K562 (cell line): ENCODE results near the gene DPH1. TPM values are rescaled to one million over a fixed set of nuclear protein-coding genes. Genes with fewer than 3 reads are reported as not detected.

ENCODE experiments used
- LARP7 ChIP-seq: fragments of 450-650 bp; IDR thresholded peaks from 2 replicates; pipeline ENCODE4 v1.6.1; 2016
- LCOR ChIP-seq: sonication (generic); formaldehyde crosslinking; IDR thresholded peaks from 2 replicates; pipeline ENCODE4 v1.8.0; 2022; ENCODE audit warnings: mild to moderate bottlenecking, missing genetic modification reagents
- LEF1 ChIP-seq: fragments of 450-650 bp; IDR thresholded peaks from 2 replicates; pipeline ENCODE4 v1.6.1; 2016; ENCODE audit warnings: mild to moderate bottlenecking
- MAZ ChIP-seq, 2 experiments: fragments of 450-650 bp in 1 of 2; sonication (generic) in 1 of 2; formaldehyde crosslinking; IDR thresholded peaks in 1 of 2; conservative IDR thresholded peaks in 1 of 2; 2 replicates each; pipeline versions ENCODE4 v1.4.0 to v1.5.0; 2020; ENCODE audit warnings: mild to moderate bottlenecking in 1 of 2, missing genetic modification reagents in 1 of 2
- MCM2 ChIP-seq: fragments of 450-650 bp; IDR thresholded peaks from 2 replicates; pipeline ENCODE4 v1.6.1; 2017; ENCODE audit warnings: low read depth, mild to moderate bottlenecking
- NR2F6 ChIP-seq: fragments of 450-650 bp; formaldehyde crosslinking; IDR thresholded peaks from 2 replicates; pipeline ENCODE4 v1.4.0; 2020; ENCODE audit warnings: mild to moderate bottlenecking
- NUFIP1 ChIP-seq: fragments of 450-650 bp; IDR thresholded peaks from 2 replicates; pipeline ENCODE4 v1.6.1; 2018; ENCODE audit not compliant: partially characterized antibody
- ZNF23 ChIP-seq: fragments of 250-450 bp; sonication (Bioruptor Pico); IDR thresholded peaks from 2 replicates; pipeline ENCODE4 v1.4.0; 2020; ENCODE audit warnings: mild to moderate bottlenecking
- ZNF316 ChIP-seq: fragments of 450-650 bp; IDR thresholded peaks from 2 replicates; pipeline ENCODE4 v1.6.1; 2016
- ZNF436 ChIP-seq: fragments of 250-450, 450-650 bp; sonication (Bioruptor Pico); formaldehyde crosslinking; IDR thresholded peaks from 2 replicates; pipeline ENCODE4 v1.7.0; 2020; ENCODE audit warnings: mild to moderate bottlenecking
- ZNF584 ChIP-seq: fragments of 200-800 bp; sonication (Bioruptor generic); IDR thresholded peaks from 2 replicates; pipeline ENCODE4 v1.6.1; 2016; ENCODE audit warnings: low read depth, mild to moderate bottlenecking, missing genetic modification characterization, missing compliant biosample characterization
- ZNF717 ChIP-seq: fragments of 250-450 bp; sonication (Bioruptor Pico); IDR thresholded peaks from 2 replicates; pipeline ENCODE4 v1.5.0; 2021
- ZSCAN29 ChIP-seq: fragments of 450-650 bp; IDR thresholded peaks from 2 replicates; pipeline ENCODE4 v1.6.1; 2017
- polyA plus RNA-seq, 8 experiments: library from polyadenylated mRNA; depleted of rRNA in 4 of 8; stranded (reverse) in 5 of 8; unstranded in 3 of 8; fragments of >200 nt; fragmentation: Nextera tagmentation in 2 of 8; fragmentation: Illumina TruSeq in 1 of 8; extraction: Ambion mirVana in 2 of 8; extraction: Trizol in 1 of 8; gene quantifications; 2 replicates each; pipeline versions ENCODE4 v1.2.1 to v1.2.3, GENCODE V29; 2011 to 2014; ENCODE audit warnings: inconsistent platforms in 1 of 8, missing spikeins in 1 of 8
- total RNA-seq, 7 experiments: library from RNA; depleted of rRNA in 6 of 7; stranded (reverse); fragments of >200 nt in 6 of 7; fragmentation: Illumina TruSeq in 2 of 7; extraction: Trizol in 2 of 7; gene quantifications; 2 replicates each; pipeline versions ENCODE4 v1.2.1 to v1.2.3, GENCODE V29; 2011 to 2021; ENCODE audit warnings: low replicate concordance in 1 of 7
- TF ChIP-seq, protein P1 (sequence below): fragments of 450-650 bp; IDR thresholded peaks from 2 replicates; pipeline ENCODE4 v1.6.1; 2016; ENCODE audit warnings: mild to moderate bottlenecking
- TF ChIP-seq, protein P2 (sequence below): sonication (generic); formaldehyde crosslinking; IDR thresholded peaks from 2 replicates; pipeline ENCODE4 v1.8.1; 2023; ENCODE audit warnings: mild to moderate bottlenecking, missing genetic modification reagents
- TF ChIP-seq, protein P3 (sequence below): fragments of 150-350 bp; conservative IDR thresholded peaks from 2 replicates; pipeline ENCODE4 v1.6.1; 2014; ENCODE audit warnings: low read length
- TF ChIP-seq, protein P4 (sequence below): fragments of 250-450 bp; sonication (Bioruptor Pico); IDR thresholded peaks from 2 replicates; pipeline ENCODE4 v1.4.0; 2020; ENCODE audit warnings: mild to moderate bottlenecking, moderate library complexity

DPH1 gene
- total and polyA plus RNA-seq, 9 of the 15 experiments (the other 6 are each of a cell fraction or from before 2014, with no cell fraction given) = 0.42 to 40.6 (median 20.2) TPM

DNA sequence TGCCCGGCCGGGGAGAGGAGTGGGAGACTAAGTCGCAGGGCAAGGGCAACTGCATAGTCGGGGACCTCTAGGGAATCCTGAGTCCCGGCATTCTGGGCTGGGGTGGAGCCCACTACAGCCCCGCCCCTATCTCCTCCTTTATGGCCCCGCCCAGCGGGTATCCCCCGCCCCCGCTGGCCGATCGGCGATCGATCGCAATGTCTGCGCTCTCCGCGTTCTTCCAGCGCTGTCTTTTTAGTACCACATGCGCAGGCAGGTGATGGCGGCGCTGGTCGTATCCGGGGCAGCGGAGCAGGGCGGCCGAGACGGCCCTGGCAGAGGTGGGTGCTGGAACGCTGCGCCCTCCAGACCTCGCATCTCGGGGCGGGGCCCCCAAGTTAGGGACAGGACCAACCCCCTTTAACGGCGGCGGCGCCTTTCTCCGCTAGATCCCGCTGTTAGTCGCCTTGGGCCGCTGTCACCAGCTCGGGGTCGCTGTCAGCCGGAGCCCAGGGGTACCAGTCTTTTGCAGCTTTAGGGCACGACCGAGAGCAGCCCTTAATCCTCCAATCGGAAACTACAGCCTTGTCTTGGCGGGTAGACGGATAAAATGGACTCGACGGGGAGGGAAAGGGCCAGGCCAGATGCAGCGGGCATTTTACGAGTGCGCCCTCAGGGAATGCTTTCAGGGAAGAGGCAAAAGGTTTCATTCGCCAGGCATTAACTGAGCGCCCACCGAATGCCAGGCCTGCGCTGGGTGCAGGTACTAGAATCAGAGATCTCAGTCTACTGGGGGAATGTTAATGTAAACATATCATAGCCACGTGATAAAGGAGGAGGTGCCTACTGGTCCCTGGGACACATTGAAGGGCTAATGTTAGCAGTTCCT, at the start of gene DPH1 (continued):
- TF ChIP-seq, protein P1, sequence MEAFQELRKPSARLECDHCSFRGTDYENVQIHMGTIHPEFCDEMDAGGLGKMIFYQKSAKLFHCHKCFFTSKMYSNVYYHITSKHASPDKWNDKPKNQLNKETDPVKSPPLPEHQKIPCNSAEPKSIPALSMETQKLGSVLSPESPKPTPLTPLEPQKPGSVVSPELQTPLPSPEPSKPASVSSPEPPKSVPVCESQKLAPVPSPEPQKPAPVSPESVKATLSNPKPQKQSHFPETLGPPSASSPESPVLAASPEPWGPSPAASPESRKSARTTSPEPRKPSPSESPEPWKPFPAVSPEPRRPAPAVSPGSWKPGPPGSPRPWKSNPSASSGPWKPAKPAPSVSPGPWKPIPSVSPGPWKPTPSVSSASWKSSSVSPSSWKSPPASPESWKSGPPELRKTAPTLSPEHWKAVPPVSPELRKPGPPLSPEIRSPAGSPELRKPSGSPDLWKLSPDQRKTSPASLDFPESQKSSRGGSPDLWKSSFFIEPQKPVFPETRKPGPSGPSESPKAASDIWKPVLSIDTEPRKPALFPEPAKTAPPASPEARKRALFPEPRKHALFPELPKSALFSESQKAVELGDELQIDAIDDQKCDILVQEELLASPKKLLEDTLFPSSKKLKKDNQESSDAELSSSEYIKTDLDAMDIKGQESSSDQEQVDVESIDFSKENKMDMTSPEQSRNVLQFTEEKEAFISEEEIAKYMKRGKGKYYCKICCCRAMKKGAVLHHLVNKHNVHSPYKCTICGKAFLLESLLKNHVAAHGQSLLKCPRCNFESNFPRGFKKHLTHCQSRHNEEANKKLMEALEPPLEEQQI = no peak
- TF ChIP-seq LCOR (no peak), LARP7 (no peak), ZNF316 (no peak), ZNF584 (CRISPR knock-in tag) (no peak), ZNF436 (no peak), NR2F6 (CRISPR knock-in tag) (no peak), ZSCAN29 (no peak), MAZ (CRISPR knock-in tag; conservative IDR thresholded peaks at IDR 0.05 in 1 of 2, IDR thresholded peaks at IDR 0.05 in 1 of 2) (peak; percentile 96 to 99), NUFIP1 (no peak), ZNF23 (CRISPR knock-in tag) (no peak), ZNF717 (no peak), LEF1 (no peak), MCM2 (no peak)
- TF ChIP-seq, protein P2, sequence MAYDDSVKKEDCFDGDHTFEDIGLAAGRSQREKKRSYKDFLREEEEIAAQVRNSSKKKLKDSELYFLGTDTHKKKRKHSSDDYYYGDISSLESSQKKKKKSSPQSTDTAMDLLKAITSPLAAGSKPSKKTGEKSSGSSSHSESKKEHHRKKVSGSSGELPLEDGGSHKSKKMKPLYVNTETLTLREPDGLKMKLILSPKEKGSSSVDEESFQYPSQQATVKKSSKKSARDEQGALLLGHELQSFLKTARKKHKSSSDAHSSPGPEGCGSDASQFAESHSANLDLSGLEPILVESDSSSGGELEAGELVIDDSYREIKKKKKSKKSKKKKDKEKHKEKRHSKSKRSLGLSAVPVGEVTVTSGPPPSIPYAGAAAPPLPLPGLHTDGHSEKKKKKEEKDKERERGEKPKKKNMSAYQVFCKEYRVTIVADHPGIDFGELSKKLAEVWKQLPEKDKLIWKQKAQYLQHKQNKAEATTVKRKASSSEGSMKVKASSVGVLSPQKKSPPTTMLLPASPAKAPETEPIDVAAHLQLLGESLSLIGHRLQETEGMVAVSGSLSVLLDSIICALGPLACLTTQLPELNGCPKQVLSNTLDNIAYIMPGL (CRISPR knock-in tag) = no peak
- TF ChIP-seq, protein P3, sequence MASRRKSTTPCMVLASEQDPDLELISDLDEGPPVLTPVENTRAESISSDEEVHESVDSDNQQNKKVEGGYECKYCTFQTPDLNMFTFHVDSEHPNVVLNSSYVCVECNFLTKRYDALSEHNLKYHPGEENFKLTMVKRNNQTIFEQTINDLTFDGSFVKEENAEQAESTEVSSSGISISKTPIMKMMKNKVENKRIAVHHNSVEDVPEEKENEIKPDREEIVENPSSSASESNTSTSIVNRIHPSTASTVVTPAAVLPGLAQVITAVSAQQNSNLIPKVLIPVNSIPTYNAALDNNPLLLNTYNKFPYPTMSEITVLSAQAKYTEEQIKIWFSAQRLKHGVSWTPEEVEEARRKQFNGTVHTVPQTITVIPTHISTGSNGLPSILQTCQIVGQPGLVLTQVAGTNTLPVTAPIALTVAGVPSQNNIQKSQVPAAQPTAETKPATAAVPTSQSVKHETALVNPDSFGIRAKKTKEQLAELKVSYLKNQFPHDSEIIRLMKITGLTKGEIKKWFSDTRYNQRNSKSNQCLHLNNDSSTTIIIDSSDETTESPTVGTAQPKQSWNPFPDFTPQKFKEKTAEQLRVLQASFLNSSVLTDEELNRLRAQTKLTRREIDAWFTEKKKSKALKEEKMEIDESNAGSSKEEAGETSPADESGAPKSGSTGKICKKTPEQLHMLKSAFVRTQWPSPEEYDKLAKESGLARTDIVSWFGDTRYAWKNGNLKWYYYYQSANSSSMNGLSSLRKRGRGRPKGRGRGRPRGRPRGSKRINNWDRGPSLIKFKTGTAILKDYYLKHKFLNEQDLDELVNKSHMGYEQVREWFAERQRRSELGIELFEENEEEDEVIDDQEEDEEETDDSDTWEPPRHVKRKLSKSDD = 0 out of 2 replicates have a peak, but pooled peaks have one; percentile 69
- TF ChIP-seq, protein P4, sequence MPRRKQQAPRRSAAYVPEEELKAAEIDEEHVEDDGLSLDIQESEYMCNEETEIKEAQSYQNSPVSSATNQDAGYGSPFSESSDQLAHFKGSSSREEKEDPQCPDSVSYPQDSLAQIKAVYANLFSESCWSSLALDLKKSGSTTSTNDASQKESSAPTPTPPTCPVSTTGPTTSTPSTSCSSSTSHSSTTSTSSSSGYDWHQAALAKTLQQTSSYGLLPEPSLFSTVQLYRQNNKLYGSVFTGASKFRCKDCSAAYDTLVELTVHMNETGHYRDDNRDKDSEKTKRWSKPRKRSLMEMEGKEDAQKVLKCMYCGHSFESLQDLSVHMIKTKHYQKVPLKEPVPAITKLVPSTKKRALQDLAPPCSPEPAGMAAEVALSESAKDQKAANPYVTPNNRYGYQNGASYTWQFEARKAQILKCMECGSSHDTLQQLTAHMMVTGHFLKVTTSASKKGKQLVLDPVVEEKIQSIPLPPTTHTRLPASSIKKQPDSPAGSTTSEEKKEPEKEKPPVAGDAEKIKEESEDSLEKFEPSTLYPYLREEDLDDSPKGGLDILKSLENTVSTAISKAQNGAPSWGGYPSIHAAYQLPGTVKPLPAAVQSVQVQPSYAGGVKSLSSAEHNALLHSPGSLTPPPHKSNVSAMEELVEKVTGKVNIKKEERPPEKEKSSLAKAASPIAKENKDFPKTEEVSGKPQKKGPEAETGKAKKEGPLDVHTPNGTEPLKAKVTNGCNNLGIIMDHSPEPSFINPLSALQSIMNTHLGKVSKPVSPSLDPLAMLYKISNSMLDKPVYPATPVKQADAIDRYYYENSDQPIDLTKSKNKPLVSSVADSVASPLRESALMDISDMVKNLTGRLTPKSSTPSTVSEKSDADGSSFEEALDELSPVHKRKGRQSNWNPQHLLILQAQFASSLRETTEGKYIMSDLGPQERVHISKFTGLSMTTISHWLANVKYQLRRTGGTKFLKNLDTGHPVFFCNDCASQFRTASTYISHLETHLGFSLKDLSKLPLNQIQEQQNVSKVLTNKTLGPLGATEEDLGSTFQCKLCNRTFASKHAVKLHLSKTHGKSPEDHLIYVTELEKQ (CRISPR knock-in tag) = no peak
